22Rv1 (cell line): ENCODE data around the gene MCRIP1.

Experiments
- ZFX ChIP-seq: fragments of 450-650 bp; IDR thresholded peaks from 2 replicates; pipeline ENCODE4 v1.6.1; 2017; ENCODE audit warnings: antibody characterized with exemption, borderline replicate concordance
- TF ChIP-seq, protein P1 (sequence below): fragments of 450-650 bp; IDR thresholded peaks from 2 replicates; pipeline ENCODE4 v1.5.1; 2017; ENCODE audit warnings: mild to moderate bottlenecking

DNA sequence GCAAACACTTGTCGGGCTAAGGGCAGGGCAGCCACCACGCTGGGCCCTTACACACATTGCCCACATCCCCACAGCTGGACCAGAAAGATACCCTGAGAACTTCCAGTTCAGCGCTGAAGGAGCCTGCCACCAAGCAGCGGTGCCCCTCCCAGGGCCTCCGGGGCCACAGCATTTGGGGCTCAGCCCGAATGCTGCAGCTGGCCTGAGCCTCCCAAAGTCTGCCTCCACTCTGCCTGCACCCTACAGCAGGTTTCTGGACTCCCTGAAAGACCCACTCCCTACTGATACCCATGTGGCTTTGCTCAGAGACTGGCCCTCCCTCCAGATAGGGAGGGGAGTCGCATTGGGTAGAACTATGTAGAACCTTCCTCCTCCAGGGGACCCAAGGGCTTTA, 1.5 kb downstream of the MCRIP1 start:
- TF ChIP-seq, protein P1, sequence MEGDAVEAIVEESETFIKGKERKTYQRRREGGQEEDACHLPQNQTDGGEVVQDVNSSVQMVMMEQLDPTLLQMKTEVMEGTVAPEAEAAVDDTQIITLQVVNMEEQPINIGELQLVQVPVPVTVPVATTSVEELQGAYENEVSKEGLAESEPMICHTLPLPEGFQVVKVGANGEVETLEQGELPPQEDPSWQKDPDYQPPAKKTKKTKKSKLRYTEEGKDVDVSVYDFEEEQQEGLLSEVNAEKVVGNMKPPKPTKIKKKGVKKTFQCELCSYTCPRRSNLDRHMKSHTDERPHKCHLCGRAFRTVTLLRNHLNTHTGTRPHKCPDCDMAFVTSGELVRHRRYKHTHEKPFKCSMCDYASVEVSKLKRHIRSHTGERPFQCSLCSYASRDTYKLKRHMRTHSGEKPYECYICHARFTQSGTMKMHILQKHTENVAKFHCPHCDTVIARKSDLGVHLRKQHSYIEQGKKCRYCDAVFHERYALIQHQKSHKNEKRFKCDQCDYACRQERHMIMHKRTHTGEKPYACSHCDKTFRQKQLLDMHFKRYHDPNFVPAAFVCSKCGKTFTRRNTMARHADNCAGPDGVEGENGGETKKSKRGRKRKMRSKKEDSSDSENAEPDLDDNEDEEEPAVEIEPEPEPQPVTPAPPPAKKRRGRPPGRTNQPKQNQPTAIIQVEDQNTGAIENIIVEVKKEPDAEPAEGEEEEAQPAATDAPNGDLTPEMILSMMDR: no peak
- no peak for TF ChIP-seq ZFX
